GM18868 (cell line): ENCODE results near the gene GLT1D1.
A peak's percentile ranks its signal among the peaks of the same experiment; 100 is the strongest.

ENCODE experiments used
- ATAC-seq: cut with Tn5 transposase; IDR thresholded peaks from one replicate; pipeline ENCODE4 v1.9.1; 2021; ENCODE audit warnings: mild to moderate bottlenecking, moderate library complexity; ENCODE audit not compliant: unreplicated experiment

Gene GLT1D1

DNA sequence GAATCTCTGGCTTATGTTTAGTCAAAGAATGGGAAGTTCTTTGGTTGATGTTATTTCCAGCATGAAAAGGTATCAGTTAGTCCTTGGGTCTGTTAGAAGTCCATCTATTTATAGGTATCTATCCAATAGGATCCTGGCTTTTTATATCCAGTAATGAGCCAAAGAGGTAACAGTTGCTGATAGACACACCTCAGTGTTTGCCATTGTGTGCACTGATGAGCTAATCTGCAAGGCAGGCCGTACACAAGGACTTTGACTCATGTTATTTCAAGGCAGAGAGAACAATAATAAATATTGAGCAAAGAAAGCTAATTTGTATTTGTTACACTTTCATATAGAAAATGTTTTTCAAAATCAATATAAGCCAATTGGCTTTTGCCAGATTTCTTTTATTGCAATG lies 56.4 kb downstream of the GLT1D1 start:
- ATAC-seq, result no peak

DNA sequence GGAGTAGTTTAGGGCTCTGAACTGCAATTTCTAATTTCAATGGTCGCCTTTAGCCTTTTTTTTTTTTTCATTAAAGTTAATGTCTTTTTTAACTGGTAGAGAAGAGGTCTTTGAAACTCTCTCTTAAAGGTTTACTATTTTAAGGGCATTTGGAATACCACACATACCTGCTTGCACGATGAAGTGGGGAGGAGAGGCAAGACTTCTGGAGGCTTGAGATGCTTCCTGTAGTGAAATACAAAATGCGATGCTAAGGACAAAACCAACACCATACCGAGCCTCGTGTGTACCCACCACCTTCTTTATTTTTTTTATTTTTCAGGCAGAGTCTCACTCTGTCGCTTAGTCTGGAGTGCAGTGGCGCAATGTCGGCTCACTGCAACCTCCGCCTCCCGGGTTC lies 57.4 kb downstream of the GLT1D1 start:
- no peak for ATAC-seq

DNA sequence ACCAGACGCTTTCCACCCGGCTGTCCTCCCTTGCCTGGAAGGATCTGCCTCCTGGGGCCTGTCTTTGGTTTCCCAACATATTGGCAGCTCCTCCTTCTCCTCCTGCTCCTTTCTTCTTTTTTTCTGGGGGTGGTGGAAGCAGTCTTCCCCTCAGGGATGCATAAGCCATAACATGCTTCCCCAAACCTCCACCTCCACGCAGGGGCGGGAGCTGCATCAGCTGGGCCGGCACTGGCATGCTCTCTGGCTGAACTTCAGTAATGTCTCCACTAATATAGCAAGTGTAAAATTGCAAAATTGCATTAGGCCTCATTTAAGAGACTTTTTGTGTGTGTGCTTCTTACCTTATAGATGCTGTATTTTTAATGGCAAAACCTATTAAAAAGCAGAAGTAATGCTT lies 58.6 kb downstream of the GLT1D1 start:
- no peak for ATAC-seq

DNA sequence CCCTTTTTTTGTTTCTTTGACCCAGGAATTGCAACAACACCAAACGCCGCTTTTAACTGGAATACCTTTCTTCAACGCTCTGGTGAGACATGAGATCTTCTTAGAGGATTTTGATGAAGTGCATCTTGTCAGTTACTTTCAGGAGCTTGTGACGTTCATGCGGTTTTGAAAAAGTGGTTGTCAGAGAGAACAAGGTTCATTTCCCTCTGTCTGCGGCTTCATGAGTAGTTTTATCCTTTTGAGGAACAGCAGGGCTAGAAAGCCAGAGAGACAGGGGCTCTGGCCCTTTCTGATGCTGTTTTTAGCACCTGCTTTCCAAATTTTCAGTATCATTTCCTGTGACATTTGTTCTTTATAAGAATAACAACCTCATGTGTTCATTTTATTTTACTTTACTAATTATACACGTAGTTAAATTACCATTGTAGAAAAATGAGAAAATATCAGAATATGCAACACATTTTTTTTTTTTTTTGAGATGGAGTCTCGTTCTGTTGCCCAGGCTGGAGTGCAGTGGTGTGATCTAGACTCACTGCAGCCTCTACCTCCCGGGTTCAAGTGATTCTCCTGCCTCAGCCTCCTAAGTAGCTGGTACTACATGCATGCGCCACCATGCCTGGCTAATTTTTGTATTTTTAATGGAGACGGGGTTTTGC lies 61.8 kb downstream of the GLT1D1 start:
- ATAC-seq, result peak; percentile 96

DNA sequence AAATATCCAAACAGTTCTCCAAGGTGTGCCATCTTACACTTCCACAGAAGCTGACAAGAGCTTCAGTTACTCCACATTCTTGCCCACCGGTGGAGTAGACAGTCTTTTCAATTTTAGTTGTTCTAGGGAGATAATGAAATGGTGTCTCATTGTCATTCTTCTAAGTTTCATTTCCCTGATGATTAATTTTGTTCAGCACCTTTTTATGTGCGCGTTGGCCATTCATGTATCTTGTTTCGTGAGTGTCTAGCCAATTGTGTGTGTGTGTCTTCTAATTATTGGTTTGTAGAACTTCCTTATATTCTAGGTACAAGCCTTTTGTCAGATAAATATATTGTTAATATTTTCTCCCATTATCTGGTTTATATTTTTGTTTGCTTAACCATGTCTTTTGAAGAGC lies 63.1 kb downstream of the GLT1D1 start:
- no peak for ATAC-seq

DNA sequence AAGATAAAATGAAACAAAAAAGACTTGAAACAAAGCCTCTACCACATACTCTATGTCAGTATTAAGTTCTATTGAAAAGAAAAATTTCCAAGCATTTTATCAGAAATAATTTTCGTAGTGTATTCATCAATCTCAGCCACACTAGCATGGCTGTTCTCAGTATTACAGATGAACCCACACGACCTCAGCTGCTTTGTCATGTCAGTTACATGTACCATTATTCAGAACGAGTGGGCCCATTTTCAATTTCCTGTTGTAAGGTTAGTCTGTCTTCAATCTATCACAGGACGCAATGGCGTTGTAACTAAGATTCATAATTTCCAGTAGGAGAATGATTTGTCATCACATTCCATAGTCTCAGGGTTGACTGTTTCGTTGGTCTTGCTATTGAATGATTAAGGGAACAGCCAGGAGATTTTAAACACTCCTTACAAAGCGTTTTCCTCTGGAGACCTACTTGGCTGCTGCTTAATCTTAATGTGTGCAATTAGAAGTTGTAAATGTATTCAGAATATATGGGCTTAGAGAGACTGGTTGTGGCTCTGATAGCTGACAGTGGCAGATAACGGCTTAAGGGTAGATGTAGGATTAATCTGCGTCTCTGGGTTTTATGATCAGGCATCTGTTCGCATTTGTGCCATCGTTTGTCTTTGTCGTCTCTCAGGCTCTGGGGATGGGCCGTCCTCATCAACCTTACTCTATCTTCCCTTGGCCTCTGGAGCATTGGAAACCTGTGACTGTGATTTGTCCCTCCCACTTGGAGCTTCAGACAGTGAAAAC lies 65.4 kb downstream of the GLT1D1 start:
- no peak for ATAC-seq

DNA sequence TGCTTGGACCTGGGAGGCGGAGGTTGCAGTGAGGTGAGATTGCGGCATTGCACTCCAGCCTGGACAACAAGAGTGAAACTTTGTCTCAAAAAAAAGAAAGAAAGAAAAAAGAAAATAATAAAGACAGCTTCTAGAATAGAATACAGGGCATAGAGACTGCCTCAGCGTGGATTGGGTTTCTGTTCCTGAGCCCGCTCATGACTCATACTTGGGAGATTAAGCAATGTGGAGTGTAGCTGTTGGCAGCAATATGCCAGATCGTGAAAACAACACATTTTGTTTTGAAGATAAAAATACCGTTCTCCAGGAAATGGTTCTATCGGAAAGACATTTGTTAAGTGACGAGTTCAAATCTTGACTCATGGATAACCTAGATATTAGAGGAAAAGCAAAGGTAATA lies 67.2 kb downstream of the GLT1D1 start:
- no peak for ATAC-seq

DNA sequence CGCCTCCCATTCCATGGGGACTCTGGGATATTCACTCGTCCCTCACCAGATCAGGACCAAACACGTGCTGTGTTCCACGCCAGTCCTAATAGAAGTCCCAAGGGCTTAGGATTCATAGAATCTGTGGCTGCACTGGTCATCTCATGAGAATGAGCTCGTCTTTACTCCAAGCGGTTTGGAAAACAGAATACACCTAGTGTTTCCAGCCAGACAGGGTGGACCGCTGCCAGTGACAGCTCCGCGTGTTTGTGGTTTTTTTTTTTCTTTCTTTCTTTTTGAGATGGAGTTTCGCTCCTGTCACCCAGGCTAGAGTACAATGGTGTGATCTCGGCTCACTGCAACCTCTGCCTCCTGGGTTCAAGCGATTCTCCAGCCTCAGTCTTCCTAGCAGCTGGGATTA lies 75.1 kb downstream of the GLT1D1 start:
- no peak for ATAC-seq

DNA sequence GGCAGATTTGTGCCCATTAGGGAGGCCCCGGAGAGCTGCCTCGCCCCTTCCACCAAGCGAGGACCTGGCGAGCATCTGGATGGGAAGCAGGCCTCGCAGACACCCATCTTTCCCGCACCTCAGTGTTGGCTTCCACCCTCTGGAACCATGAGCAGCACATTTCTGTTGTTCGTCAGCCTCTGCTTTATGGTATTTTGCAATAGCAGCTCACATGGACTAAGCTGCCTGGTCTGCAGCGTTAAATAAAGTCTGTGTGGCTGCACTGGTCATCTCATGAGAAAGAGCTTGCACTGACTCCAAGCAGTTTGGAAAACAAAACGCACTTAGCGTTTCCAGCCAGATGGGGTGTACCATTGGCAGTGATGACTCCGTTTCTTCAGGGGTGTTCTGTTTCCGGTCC lies 75.8 kb downstream of the GLT1D1 start:
- ATAC-seq, result no peak

DNA sequence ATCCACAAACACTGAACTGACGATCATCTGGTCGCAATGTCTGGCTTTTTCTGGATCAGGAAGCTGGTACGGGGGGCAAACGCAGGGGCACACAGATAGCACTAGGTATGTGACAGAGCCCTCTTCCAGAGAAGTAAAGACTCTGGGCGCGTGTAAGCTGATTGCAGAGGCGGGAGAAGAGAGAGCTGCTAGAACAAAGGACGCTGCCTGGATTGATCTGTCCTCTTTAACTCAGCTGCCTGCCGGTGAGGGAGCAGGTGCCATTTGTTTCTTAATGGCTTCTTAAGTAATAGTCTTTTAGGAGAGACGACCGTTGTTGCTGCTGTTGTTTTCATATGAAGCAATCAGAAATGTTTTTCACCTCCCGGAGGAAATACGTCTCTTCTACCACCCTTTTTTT lies 77.3 kb downstream of the GLT1D1 start:
- no peak for ATAC-seq

DNA sequence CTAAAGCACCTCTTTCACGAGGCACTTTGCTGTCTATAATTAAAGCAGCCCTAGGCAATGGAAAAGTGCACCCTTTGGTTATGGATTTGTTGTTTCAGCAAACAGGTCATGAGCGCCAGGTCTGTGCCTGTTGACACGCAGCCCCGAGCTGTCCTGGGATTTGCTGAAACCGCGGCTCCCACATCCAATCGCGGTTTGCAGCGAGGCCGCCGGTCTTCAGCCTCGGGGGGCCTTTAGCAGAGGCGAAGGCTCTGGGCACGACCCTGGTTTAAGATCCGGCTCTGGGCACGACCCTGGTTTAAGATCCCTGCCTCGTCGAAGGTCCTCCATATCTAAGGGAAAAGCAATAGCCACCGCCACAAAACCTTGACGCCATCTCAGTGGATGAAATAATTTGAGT lies 79.2 kb downstream of the GLT1D1 start:
- no peak for ATAC-seq

DNA sequence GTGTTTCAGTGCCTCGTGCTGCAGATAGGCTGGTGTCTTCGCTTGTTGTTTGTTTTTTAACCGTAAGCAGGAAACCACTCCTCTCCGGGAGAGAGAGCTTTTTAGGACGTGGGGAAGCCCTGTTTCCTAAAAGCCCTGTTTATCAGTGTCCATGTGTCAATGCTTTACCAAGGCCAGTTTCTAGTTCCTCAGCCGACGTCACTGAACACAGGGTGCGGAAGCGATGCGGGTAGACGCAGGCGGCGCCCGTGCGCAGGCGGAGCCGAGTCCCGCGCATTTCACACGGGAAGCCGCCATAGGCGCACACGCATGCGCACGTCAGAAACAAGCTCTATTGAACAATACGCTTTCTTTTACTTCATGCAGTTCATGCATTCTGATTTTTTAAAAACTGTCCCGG lies 79.8 kb downstream of the GLT1D1 start:
- no peak for ATAC-seq

DNA sequence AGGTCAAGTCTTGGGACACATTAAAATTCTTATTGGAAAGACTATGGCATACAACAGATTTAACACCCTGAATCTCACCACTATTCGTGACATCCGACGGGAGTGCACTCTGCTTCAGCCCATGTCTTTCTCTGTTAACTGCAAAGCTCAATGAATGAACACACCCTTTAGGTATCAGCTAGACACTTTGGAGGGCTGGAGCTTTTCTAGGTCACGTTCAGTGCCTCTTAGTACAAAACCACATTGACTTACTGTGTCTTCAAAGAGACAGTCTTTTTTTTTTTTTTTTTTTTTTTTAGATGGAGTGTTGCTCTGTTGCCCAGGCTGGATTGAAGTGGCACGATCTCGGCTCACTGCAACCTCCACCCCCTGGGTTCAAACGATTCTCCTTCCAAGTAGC lies 80.6 kb downstream of the GLT1D1 start:
- no peak for ATAC-seq

DNA sequence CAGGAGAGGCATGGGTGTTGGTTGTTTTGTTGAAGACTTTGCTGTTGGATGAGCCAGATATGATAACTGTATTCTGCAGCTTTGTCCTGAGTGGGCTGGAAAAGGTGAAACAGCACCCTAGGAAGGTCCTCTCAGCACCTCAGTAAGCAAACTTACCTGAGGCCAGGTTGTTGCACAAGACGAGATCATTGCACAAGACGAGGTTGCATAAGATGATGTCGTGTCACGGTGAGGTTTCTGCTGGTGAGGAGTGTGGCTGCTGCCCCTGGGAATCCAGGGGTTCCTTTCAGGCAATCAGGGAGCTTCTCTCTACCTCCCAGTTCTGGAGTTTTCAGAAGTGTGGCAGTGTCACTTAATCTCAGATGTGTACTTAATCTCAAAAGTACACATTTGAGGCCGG lies 85.6 kb downstream of the GLT1D1 start:
- ATAC-seq, result no peak

DNA sequence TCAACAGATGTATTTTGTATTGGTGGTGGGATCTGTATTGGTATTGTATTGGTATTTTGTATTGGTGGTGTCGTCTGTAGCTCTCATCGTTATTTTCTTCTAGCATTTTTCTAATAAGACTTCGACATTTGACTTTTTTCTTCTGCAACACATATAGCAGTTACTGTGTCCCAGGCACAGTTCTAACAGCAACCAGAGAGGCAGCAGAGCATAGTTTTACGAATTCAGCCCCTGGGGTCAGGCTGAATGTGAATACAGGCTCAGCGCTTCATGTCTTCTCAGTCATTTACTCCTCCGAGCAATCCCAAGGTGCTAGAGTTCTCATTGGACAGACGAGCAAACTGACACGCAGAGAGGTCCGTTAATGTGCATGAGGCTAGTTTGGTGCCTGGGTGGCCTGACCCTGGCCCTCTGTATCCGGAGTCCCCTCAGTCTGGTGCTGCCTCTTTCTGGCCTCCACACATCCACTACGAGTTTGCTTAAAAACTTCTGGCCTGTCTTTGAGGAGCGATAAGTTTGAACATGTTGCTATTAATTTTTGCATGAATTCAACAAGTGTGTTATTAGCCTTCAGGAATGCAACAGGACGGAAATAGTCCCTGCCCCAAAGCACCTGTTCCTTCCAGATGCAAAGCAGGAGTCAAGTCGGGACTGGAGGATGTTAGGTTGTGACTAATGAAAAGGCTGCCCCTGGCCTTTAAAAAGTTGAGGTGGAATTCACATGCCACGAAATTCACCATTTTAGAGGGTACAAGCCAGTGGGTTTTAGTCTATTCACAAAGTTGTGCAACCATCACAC lies 87.0 kb downstream of the GLT1D1 start:
- no peak for ATAC-seq

DNA sequence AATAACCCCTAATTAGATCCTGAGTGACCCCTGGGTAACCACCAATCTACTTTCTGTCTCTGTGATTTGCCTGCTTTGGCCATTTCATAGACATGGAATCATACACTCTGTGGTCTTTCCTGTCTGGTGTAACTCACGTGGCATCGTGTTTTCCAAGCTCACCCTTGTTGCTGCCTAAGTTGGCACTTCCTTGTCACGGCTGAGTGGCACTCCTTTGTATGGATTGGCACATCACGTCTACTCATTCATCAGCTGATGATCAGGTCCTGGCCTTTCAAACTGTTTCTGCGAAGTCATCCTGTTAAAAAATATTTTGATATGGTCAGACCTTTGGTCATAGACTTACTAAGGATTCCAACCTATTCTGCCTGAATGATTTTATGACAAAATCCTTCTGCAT lies 87.7 kb downstream of the GLT1D1 start:
- ATAC-seq, result no peak

DNA sequence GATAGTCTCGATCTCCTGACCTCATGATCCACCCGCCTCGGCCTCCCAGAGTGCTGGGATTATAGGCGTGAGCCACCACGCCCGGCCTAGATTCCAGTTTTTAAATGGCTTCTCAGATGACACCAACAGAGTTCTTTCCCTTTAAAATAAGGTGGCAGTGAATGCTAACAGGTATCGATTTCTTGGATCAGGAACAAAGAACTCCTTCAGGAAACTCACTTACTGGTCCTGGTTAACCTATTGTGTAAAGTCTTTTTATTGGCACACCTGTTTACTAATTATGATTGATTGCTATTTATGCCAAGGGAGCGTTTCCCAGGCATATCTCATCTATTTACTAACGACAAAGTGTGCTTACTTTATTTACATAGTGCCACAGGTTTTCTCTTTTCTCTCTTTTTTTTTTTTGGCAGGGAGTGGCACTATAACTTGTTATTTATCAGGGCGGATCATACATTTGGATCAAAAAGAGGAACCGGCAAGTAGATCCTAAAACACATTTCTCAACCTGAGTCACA lies 89.7 kb downstream of the GLT1D1 start:
- no peak for ATAC-seq

DNA sequence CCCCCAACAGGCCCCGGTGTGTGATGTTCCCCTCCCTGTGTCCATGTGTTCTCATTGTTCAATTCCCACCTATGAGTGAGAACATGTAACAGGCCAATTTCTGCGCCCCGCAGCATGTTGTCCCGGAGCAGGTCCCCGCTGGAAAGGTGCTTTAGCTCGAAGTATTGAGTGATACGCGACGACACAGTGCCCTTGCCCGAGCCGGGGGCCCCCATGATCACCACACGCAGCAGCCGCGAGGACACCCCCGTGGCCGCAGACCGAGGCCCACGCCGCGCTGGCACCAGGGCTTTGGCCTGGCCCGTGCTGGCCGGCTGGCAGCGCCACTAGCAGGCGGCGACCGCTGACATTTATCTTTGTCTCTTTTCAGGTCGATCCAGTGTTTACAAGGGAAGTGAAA lies 91.7 kb downstream of the GLT1D1 start:
- no peak for ATAC-seq

DNA sequence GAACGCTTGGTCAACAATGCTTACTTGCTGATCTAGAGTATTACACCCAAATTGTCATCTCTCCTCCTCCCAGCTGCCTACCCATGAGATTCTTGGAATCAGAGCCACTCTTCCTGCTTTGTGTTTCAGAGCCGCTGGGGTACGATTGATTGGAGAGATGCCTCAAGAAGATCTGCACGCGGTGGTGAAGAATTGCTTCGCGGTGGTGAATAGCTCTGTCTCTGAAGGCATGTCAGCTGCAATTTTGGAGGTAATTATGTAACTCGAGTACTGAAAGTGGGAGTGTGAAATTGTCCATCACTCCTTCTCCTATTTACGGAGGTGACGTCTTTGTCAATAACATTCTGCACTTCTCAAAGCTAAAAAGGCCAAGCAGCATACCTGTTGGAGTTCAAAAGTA lies 93.9 kb downstream of the GLT1D1 start:
- no peak for ATAC-seq

DNA sequence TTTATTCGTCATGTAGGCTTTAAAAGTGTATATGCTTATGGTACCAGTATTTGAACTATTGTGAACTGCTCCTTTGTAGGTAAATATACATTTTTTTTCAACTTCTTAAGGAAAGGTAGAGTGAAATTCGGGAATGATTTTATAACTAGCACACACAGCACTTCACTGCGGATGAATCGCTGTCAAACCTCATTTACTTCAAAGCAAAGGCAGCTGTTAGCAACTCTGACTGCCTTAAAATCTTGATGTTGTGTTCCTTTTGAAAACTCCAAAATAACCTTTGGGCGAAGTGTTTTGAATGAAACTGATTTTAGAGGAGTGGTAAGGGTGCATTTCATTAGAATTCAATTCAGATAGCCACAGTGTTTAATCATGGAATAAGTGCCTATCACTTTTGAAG lies 95.8 kb downstream of the GLT1D1 start:
- no peak for ATAC-seq

DNA sequence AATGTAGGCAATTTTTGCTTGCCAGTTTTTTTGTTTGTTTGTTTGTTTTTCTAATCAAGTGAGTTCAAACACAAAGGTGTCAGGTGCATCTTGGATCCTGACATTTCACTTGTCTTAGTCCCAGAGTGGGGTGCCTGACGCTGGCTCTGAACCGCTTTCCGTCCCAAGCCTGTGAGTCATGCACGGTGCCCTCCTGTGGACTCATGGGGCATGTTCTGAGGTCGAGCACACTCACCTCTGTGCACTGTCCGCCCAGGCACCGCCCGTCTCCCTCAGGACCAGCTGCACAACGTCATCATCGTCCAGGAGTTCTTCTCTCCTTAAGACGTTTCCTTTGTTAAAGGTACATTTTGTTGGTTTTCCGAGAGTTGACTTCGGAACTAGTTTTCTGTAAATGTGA lies 98.2 kb downstream of the GLT1D1 start:
- ATAC-seq, result no peak

DNA sequence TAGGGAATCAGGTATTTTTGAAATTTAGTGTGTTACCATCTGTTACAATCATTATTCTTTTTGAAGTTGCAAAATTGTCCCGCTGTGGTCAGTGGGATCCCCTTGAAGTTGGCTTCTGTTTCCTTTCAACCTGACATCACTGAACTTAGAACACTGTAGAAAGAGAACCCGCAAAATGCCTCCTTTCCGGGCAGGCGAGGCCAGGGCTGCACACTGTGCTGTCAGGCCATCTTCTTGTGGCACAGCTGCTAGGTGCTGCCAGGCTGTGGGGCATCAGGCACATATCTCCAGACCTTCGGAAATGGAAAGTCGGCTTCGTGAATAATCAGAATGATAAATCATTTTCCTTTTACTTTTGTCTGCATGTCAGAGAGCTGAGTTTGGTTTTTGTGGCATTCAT lies 103.5 kb downstream of the GLT1D1 start:
- ATAC-seq, result no peak
